Measurements from ENCODE around the gene SERPINA12. TPM values are rescaled to one million over a fixed set of nuclear protein-coding genes. Genes with fewer than 3 reads are reported as not detected.

SERPINA12 gene
- total RNA-seq, 1 experiment from 2014 or later = not detected

DNA sequence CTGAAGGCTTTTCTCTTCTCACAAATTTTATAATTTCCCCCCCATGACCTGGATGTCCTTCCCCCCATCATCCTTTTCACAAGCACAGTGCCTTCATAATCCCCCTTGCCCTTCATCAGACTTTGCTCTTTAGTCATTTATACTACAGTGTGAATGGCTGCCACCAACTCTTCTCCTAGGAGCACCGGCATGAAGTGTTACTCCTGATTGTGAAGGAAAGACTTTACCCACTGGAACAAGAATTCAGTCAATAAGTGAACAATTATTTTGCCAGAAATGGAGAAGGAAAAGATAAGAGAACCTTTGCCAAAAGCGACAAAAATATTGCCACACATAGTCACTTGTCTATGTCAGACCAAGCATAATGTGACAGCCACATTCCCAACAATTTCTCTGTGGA, 38.2 kb downstream of the SERPINA12 start:
- Histone ChIP-seq H3K27ac (ENCODE audit: low read depth, low read length) (no peak overlapping the region), H3K27me3 (ENCODE audit: insufficient read depth, low read length) (peaks cover 15% of the 10 kb centered on the region; the same call in 1 of the 2 replicates), H2AFZ (ENCODE audit: low read depth, low read length, poor library complexity, severe bottlenecking) (no peak overlapping the region), H3K4me2 (ENCODE audit: low read length) (no peak overlapping the region), H3K9me2 (ENCODE audit: insufficient read depth) (no peaks in the 10 kb centered on the region), H3K9ac (ENCODE audit: low read length) (no peak overlapping the region), H3K36me3 (ENCODE audit: control insufficient read depth in 1 of 2, insufficient read depth in 2 of 2, low read length in 2 of 2) (no peaks in the 10 kb centered on the region), H3K4me1 (ENCODE audit: control insufficient read depth in 1 of 2, insufficient read depth in 2 of 2, low read length in 2 of 2) (peaks cover 0 to 18% of the 10 kb centered on the region in 2 experiments; a peak in 3 of 4 replicates), H3K79me2 (ENCODE audit: insufficient read depth, low read length) (no peaks in the 10 kb centered on the region), H3K9me3 (ENCODE audit: control insufficient read depth in 1 of 2, insufficient read depth in 1 of 2, low read depth in 1 of 2, low read length in 2 of 2) (no peaks in the 10 kb centered on the region), H4K20me1 (ENCODE audit: insufficient read depth) (no peaks in the 10 kb centered on the region), H3K4me3 (replicated peaks in 1 of 2; ENCODE audit: low read depth in 1 of 2, low read length in 2 of 2) (no peak overlapping the region)
- ATAC-seq (no peak), DNase-seq (ENCODE audit: low read depth, low spot score) (no peak)
- CTCF ChIA-PET = no interaction called here
- RAD21 ChIA-PET (ENCODE audit: low non-redundant PET in 1 of 2, low total read pairs in 2 of 2, uncharacterized antibody in 2 of 2, unreplicated experiment in 2 of 2) = no interaction called here
- no TSS peak for BruUV-seq (replicated peaks)
- POLR2A ChIA-PET = no interaction called here
- TF ChIP-seq, protein P1, sequence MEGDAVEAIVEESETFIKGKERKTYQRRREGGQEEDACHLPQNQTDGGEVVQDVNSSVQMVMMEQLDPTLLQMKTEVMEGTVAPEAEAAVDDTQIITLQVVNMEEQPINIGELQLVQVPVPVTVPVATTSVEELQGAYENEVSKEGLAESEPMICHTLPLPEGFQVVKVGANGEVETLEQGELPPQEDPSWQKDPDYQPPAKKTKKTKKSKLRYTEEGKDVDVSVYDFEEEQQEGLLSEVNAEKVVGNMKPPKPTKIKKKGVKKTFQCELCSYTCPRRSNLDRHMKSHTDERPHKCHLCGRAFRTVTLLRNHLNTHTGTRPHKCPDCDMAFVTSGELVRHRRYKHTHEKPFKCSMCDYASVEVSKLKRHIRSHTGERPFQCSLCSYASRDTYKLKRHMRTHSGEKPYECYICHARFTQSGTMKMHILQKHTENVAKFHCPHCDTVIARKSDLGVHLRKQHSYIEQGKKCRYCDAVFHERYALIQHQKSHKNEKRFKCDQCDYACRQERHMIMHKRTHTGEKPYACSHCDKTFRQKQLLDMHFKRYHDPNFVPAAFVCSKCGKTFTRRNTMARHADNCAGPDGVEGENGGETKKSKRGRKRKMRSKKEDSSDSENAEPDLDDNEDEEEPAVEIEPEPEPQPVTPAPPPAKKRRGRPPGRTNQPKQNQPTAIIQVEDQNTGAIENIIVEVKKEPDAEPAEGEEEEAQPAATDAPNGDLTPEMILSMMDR (IDR thresholded peaks at IDR 0.05 in 2 of 3, conservative IDR thresholded peaks at IDR 0.05 in 1 of 3; ENCODE audit: borderline replicate concordance in 1 of 3, insufficient read depth in 1 of 3, low read depth in 2 of 3, low read length in 2 of 3) = no peak
- intact Hi-C loops (cut with micrococcal nuclease) = no loop called here

DNA sequence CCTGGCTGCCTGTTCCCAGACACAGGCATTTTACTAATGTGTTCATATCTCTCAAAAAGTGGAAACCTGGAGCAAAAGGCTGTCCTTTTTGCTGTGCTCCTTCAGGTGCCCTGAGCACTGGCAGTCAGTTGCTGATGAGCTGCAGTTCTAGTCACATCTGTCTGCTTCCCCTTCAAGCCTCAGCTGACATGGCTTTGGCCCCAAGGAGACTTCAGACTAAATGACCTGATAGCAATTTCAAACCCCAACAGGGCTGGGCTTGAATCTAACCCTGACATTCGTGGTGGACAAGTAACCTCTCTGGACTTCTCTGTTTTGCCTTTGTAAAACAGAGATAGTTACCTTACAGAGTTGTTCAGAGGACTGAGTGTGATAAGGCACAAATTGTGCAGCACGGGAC, 39.0 kb downstream of the SERPINA12 start:
- Histone ChIP-seq H3K9me3 (ENCODE audit: control insufficient read depth in 1 of 2, insufficient read depth in 1 of 2, low read depth in 1 of 2, low read length in 2 of 2) (no peaks in the 10 kb centered on the region), H3K9me2 (ENCODE audit: insufficient read depth) (no peaks in the 10 kb centered on the region), H3K4me3 (replicated peaks in 1 of 2; ENCODE audit: low read depth in 1 of 2, low read length in 2 of 2) (no peak overlapping the region), H4K20me1 (ENCODE audit: insufficient read depth) (no peaks in the 10 kb centered on the region), H3K9ac (ENCODE audit: low read length) (no peak overlapping the region), H3K27ac (ENCODE audit: low read depth, low read length) (no peak overlapping the region), H2AFZ (ENCODE audit: low read depth, low read length, poor library complexity, severe bottlenecking) (no peak overlapping the region), H3K36me3 (ENCODE audit: control insufficient read depth in 1 of 2, insufficient read depth in 2 of 2, low read length in 2 of 2) (no peaks in the 10 kb centered on the region), H3K4me2 (ENCODE audit: low read length) (no peak overlapping the region), H3K4me1 (ENCODE audit: control insufficient read depth in 1 of 2, insufficient read depth in 2 of 2, low read length in 2 of 2) (peaks cover 0 to 16% of the 10 kb centered on the region in 2 experiments; a peak in 3 of 4 replicates), H3K27me3 (ENCODE audit: insufficient read depth, low read length) (peaks cover 17% of the 10 kb centered on the region; the same call in 1 of the 2 replicates), H3K79me2 (ENCODE audit: insufficient read depth, low read length) (no peaks in the 10 kb centered on the region)
- BruUV-seq (replicated peaks) = no TSS peak
- intact Hi-C loops (cut with micrococcal nuclease) = no loop called here
- ChIA-PET POLR2A (no interaction called here), RAD21 (ENCODE audit: low non-redundant PET in 1 of 2, low total read pairs in 2 of 2, uncharacterized antibody in 2 of 2, unreplicated experiment in 2 of 2) (no interaction called here), CTCF (no interaction called here)
- no peak for DNase-seq (ENCODE audit: low read depth, low spot score)
- ATAC-seq = no peak
- TF ChIP-seq CEBPB (IDR thresholded peaks at IDR 0.05; ENCODE audit: low read depth) (no peak), SRF (IDR thresholded peaks at IDR 0.05; ENCODE audit: low read depth) (no peak), POLR2AphosphoS5 (IDR thresholded peaks at IDR 0.05; ENCODE audit: low read depth, low read length) (no peak), ELF1 (IDR thresholded peaks at IDR 0.05; ENCODE audit: borderline replicate concordance, low read depth) (no peak), SIN3A (IDR thresholded peaks at IDR 0.05; ENCODE audit: low read depth) (no peak), EZH2 (IDR thresholded peaks at IDR 0.05) (no peak), JUND (IDR thresholded peaks at IDR 0.05) (no peak), ZFX (IDR thresholded peaks at IDR 0.05) (no peak), EGR1 (IDR thresholded peaks at IDR 0.05; ENCODE audit: low read depth) (no peak), FOSL1 (IDR thresholded peaks at IDR 0.05; ENCODE audit: low read depth) (no peak), POLR2A (IDR thresholded peaks at IDR 0.05; ENCODE audit: borderline replicate concordance, extremely low read depth, insufficient read depth, insufficient read length) (no peak)
- TF ChIP-seq, protein P2, sequence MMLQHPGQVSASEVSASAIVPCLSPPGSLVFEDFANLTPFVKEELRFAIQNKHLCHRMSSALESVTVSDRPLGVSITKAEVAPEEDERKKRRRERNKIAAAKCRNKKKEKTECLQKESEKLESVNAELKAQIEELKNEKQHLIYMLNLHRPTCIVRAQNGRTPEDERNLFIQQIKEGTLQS (IDR thresholded peaks at IDR 0.05) = no peak
- TF ChIP-seq, protein P3, sequence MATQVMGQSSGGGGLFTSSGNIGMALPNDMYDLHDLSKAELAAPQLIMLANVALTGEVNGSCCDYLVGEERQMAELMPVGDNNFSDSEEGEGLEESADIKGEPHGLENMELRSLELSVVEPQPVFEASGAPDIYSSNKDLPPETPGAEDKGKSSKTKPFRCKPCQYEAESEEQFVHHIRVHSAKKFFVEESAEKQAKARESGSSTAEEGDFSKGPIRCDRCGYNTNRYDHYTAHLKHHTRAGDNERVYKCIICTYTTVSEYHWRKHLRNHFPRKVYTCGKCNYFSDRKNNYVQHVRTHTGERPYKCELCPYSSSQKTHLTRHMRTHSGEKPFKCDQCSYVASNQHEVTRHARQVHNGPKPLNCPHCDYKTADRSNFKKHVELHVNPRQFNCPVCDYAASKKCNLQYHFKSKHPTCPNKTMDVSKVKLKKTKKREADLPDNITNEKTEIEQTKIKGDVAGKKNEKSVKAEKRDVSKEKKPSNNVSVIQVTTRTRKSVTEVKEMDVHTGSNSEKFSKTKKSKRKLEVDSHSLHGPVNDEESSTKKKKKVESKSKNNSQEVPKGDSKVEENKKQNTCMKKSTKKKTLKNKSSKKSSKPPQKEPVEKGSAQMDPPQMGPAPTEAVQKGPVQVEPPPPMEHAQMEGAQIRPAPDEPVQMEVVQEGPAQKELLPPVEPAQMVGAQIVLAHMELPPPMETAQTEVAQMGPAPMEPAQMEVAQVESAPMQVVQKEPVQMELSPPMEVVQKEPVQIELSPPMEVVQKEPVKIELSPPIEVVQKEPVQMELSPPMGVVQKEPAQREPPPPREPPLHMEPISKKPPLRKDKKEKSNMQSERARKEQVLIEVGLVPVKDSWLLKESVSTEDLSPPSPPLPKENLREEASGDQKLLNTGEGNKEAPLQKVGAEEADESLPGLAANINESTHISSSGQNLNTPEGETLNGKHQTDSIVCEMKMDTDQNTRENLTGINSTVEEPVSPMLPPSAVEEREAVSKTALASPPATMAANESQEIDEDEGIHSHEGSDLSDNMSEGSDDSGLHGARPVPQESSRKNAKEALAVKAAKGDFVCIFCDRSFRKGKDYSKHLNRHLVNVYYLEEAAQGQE (IDR thresholded peaks at IDR 0.05; ENCODE audit: low read depth) = no peak
- TF ChIP-seq, protein P4, sequence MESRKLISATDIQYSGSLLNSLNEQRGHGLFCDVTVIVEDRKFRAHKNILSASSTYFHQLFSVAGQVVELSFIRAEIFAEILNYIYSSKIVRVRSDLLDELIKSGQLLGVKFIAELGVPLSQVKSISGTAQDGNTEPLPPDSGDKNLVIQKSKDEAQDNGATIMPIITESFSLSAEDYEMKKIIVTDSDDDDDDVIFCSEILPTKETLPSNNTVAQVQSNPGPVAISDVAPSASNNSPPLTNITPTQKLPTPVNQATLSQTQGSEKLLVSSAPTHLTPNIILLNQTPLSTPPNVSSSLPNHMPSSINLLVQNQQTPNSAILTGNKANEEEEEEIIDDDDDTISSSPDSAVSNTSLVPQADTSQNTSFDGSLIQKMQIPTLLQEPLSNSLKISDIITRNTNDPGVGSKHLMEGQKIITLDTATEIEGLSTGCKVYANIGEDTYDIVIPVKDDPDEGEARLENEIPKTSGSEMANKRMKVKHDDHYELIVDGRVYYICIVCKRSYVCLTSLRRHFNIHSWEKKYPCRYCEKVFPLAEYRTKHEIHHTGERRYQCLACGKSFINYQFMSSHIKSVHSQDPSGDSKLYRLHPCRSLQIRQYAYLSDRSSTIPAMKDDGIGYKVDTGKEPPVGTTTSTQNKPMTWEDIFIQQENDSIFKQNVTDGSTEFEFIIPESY (IDR thresholded peaks at IDR 0.05; ENCODE audit: extremely low read depth, insufficient replicate concordance, low read length) = no peak

All from HCT116 (cell line).